Measurements from ENCODE around the gene SNTG2. TPM values are rescaled to one million over a fixed set of nuclear protein-coding genes. Genes with fewer than 3 reads are reported as not detected.
"Not testable (repeated sequence)": the region's sequence is repeated elsewhere in the genome, so short reads cannot be mapped to it uniquely, and the experiment has no call there.

SNTG2 gene
- total RNA-seq, 4 donors from 2014 or later = 4.2 to 14.2 (median 9.2) TPM

DNA sequence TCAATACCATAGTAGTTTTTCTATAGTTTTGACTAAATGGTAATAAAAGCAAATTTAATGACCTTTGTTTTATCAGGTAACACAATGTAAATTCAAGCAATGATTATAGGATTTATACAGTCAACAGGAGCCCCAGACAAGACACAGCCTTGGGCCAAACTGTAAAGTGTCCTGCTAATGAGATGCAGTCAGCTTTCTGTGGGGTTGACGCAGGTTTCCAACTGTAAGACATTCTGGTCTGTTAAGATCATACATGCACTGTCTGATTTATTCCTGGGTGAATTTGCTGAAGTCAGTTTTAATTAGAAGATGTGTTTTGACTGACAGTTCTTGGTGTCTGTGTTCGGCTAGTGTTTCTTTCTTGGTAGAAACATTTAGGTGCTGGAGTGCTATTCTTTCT, 180.3 kb downstream of the SNTG2 start:
- no peak for DNase-seq
- TF ChIP-seq CTCF (IDR thresholded peaks at IDR 0.05) = no peak
- TF ChIP-seq POLR2A (IDR thresholded peaks at IDR 0.05) = no peak
- Histone ChIP-seq H3K27me3 (no peaks in the 10 kb centered on the region), H3K27ac (no peak overlapping the region), H3K36me3 (no peaks in the 10 kb centered on the region), H3K4me3 (replicated peaks in 1 of 3) (no peak overlapping the region), H3K9me3 (no peaks in the 10 kb centered on the region), H3K4me1 (peaks cover 0 to 4% of the 10 kb centered on the region in 2 donors)
- intact Hi-C loops (cut with DNase I) = no loop called here
- WGBS, 2 donors = 87 to 94% methylated on average over 2 of the region's 2 CpGs

- peak; percentile 14 to 47 for DNase-seq
- H3K4me1 ChIP-seq = peaks cover 0 to 4% of the 10 kb centered on the region in 2 donors
Observed at GRCh38 chr2:1132328-1132969, 181.8 kb downstream of the SNTG2 start.

DNA sequence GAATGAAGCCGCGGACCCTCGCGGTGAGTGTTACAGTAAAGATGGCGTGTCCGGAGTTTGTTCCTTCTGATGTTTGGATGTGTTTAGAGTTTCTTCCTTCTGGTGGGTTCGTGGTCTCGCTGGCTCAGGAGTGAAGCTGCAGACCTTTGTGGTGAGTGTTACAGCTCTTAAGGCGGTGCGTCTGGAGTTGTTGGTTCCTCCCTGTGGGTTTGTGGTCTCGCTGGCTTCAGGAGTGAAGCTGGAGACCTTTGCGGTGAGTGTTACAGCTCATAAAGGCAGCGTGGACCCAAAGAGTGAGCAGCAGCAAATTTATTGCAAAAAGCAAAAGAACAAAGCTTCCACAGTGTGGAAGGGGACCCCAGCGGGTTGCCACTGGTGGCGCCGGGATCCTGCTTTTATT, 183.2 kb downstream of the SNTG2 start:
- H3K27ac ChIP-seq; H3K27me3 ChIP-seq; H3K9me3 ChIP-seq; H3K4me1 ChIP-seq; intact Hi-C loops (cut with DNase I); DNase-seq; H3K4me3 ChIP-seq (replicated peaks in 1 of 3); H3K36me3 ChIP-seq: not testable (repeated sequence)
- WGBS, 2 donors = 91 to 95% methylated on average over 16 of the region's 16 CpGs

More at GRCh38 chr2:1132328-1132969, 181.8 kb downstream of the SNTG2 start:
- 53 to 65% methylated on average over 14 of the region's 14 CpGs for WGBS, 2 donors
- intact Hi-C loops (cut with DNase I) = no loop called here
- TF ChIP-seq POLR2A (IDR thresholded peaks at IDR 0.05) = no peak
- TF ChIP-seq CTCF (IDR thresholded peaks at IDR 0.05) = no peak
- Histone ChIP-seq H3K27ac (no peak overlapping the region), H3K9me3 (no peaks in the 10 kb centered on the region), H3K27me3 (no peaks in the 10 kb centered on the region), H3K36me3 (no peaks in the 10 kb centered on the region), H3K4me3 (replicated peaks in 1 of 3) (no peak overlapping the region)

GRCh38 chr2:1134629-1135028, 184.0 kb downstream of the SNTG2 start:
- TF ChIP-seq CTCF (IDR thresholded peaks at IDR 0.05) = no peak
- TF ChIP-seq POLR2A (IDR thresholded peaks at IDR 0.05) = no peak
- no peaks in the 10 kb centered on the region for H3K9me3 ChIP-seq
- intact Hi-C loops (cut with DNase I) = no loop called here
- WGBS, 2 donors = 95 to 98% methylated on average over 9 to 17 of the region's 20 CpGs
- no peaks in the 10 kb centered on the region for H3K36me3 ChIP-seq
- no peak overlapping the region for H3K27ac ChIP-seq
- no peak overlapping the region for H3K4me3 ChIP-seq (replicated peaks in 1 of 3)
- no peak for DNase-seq
- peaks cover 0 to 4% of the 10 kb centered on the region in 2 donors for H3K4me1 ChIP-seq
- H3K27me3 ChIP-seq = no peaks in the 10 kb centered on the region

DNA sequence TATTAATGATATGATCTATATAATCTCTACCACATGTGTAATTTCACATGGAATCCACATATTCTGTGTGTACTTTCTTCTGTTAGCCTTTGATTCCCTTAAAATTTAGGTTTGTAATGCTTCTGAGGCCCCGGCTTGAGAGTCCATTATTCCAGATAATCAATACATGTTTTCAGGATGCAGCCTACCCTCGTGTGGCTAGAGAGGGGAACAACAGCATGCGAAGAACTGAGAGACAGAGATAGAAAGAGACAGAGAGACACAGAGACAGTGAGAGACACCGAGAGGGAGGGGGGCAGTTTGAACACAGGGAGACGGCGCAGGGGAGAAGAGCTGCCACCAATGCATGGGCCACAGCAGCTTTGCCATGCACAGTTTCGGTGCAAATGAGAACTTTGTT, 185.4 kb downstream of the SNTG2 start:
- Histone ChIP-seq H3K27ac (no peak overlapping the region), H3K27me3 (no peaks in the 10 kb centered on the region), H3K4me1 (peaks cover 0 to 4% of the 10 kb centered on the region in 2 donors), H3K4me3 (replicated peaks in 1 of 3) (no peak overlapping the region), H3K9me3 (no peaks in the 10 kb centered on the region), H3K36me3 (no peaks in the 10 kb centered on the region)
- TF ChIP-seq POLR2A (IDR thresholded peaks at IDR 0.05) (no peak), CTCF (IDR thresholded peaks at IDR 0.05) (peak in 1 of 6 experiments; percentile 19)
- 68 to 75% methylated on average over 7 of the region's 7 CpGs for WGBS, 2 donors
- no peak for DNase-seq
- intact Hi-C loops (cut with DNase I) = no loop called here
